Thyroid gland (tissue), 4 donors: ENCODE measurements around the gene MAP3K3.

Source experiments
- CTCF ChIP-seq, 6 experiments: fragments of 200-600 bp in 3 of 6; fragments of 450-650 bp in 3 of 6; sonication (generic) in 3 of 6; IDR thresholded peaks; one replicate each; pipeline ENCODE4 v1.5.1; 2016 to 2019; ENCODE audit warnings: antibody characterized with exemption in 6 of 6, mild to moderate bottlenecking in 2 of 6, inconsistent platforms in 1 of 6, moderate library complexity in 1 of 6
- POLR2A ChIP-seq, 2 donors: fragments of 450-650 bp; IDR thresholded peaks; one replicate each; pipeline ENCODE4 v1.6.1; 2017; ENCODE audit warnings: antibody characterized with exemption in 2 of 2, mild to moderate bottlenecking in 2 of 2, moderate library complexity in 1 of 2

- TF ChIP-seq CTCF (IDR thresholded peaks at IDR 0.05): no peak
- no peak for TF ChIP-seq POLR2A (IDR thresholded peaks at IDR 0.05)
Observed at GRCh38 chr17:63598281-63598680, 23.9 kb upstream of the MAP3K3 start.
